Right kidney (tissue), 1 donor: ENCODE results near the gene GNL1.
"Not testable (repeated sequence)": the region's sequence is repeated elsewhere in the genome, so short reads cannot be mapped to it uniquely, and the experiment has no call there.

ENCODE experiments used
- DNase-seq: peaks from one replicate; pipeline ENCODE4 v3.0.0-alpha.2; 2016

Gene GNL1

GRCh38 chr6:30498705-30499104 is 57.6 kb downstream of the GNL1 start:
- not testable (repeated sequence) for DNase-seq

GRCh38 chr6:30497714-30498113 is 58.6 kb downstream of the GNL1 start:
- no peak for DNase-seq

GRCh38 chr6:30497261-30497599 is 59.1 kb downstream of the GNL1 start:
- DNase-seq, result not testable (repeated sequence)

GRCh38 chr6:30495993-30496392 is 60.3 kb downstream of the GNL1 start:
- DNase-seq, result no peak

- DNase-seq, result not testable (repeated sequence)
Observed at GRCh38 chr6:30495060-30495459, 61.2 kb downstream of the GNL1 start.

GRCh38 chr6:30494291-30494861 is 61.9 kb downstream of the GNL1 start:
- no peak for DNase-seq

- DNase-seq, result no peak
Observed at GRCh38 chr6:30493643-30494250, 62.5 kb downstream of the GNL1 start.

GRCh38 chr6:30491991-30492952 is 64.0 kb downstream of the GNL1 start:
- DNase-seq, result no peak
